HUES64 (cell line): ENCODE results near the gene HOXD8.

Experiments
- H3K27ac ChIP-seq: 2 replicates; pipeline ENCODE4 v1.7.0; 2013; ENCODE audit warnings: low read depth, low read length, inconsistent platforms
- H3K27me3 ChIP-seq: 2 replicates; pipeline ENCODE4 v1.6.1; 2013; ENCODE audit warnings: mild to moderate bottlenecking, low read length; ENCODE audit not compliant: insufficient read depth
- H3K36me3 ChIP-seq: 2 replicates; pipeline ENCODE4 v1.6.1; 2013; ENCODE audit warnings: mild to moderate bottlenecking, low read length; ENCODE audit not compliant: insufficient read depth
- H3K4me1 ChIP-seq: 2 replicates; pipeline ENCODE4 v1.6.1; 2013; ENCODE audit warnings: mild to moderate bottlenecking, low read length, moderate library complexity; ENCODE audit not compliant: insufficient read depth
- H3K4me3 ChIP-seq: 2 replicates; pipeline ENCODE4 v1.5.1; 2013; ENCODE audit warnings: mild to moderate bottlenecking, low read length, moderate library complexity
- H3K9ac ChIP-seq: 2 replicates; pipeline ENCODE4 v1.6.1; 2013; ENCODE audit warnings: mild to moderate bottlenecking, low read depth, low read length
- H3K9me3 ChIP-seq: 2 replicates; pipeline ENCODE4 v1.6.1; 2013; ENCODE audit warnings: low read depth, low read length; ENCODE audit not compliant: insufficient read depth
- WGBS: fragments of 150-250, 120-280 bp; methylation state at CpG from one replicate; pipeline ENCODE4 v1.1.7; 2013; ENCODE audit warnings: missing lambda C conversion rate; 5-methylcytosine and 5-hydroxymethylcytosine counted together

The HOXD8 gene

DNA sequence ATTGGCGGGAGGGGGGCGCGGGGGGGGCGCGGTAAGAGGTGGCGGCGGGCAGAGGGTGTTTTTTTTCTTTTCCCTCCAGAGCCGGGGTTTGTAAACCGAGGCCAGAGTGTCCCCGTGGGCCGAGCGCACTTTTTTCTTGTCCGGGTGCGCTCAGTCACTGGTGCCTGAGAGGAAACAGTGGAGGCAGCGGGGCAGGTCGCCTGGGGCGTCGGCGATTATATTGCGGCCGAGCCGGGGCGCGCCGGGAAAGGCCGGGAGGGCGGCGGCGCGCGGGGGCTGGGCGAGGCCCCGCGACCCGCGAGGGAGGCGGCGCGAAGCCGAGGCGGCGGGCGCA is 275 bp downstream of the HOXD8 start:
- no peak overlapping the region for H3K9ac ChIP-seq

DNA sequence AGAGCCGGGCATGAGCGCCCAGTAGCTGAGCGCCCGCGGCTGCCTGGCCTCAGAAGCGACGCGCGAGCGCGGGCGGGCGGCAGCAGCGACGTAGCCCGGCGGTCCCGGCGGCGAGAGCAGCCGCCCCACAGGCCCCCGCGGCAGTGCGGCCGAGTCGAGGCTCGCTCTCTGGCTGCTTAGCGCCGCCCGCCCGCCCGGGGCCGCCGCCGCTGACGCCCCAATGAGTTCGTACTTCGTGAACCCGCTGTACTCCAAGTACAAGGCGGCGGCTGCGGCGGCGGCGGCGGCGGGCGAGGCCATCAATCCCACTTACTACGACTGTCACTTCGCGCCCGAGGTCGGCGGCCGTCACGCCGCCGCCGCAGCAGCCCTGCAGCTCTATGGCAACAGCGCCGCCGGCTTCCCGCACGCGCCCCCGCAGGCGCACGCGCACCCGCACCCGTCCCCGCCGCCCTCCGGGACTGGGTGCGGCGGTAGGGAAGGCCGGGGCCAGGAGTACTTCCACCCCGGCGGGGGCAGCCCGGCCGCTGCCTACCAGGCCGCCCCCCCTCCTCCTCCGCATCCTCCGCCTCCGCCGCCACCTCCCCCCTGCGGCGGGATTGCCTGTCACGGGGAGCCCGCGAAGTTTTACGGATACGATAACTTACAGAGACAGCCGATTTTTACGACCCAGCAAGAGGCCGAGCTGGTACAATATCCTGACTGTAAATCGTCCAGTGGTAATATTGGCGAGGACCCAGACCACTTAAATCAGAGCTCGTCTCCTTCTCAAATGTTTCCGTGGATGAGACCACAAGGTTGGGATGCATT is 847 bp downstream of the HOXD8 start:
- Histone ChIP-seq H3K27me3 (peaks cover 100% of the 10 kb centered on the region), H3K9ac (no peak overlapping the region), H3K4me1 (peaks cover 16% of the 10 kb centered on the region; the same call in 1 of the 2 replicates), H3K27ac (no peak overlapping the region), H3K36me3 (no peaks in the 10 kb centered on the region), H3K4me3 (no peak overlapping the region), H3K9me3 (no peaks in the 10 kb centered on the region)
- under 1% methylated on average over 100 of the region's 100 CpGs for WGBS

More for the DNA sequence above, 275 bp downstream of the HOXD8 start:
- Histone ChIP-seq H3K4me3 (no peak overlapping the region), H3K4me1 (peaks cover 16% of the 10 kb centered on the region; the same call in 1 of the 2 replicates), H3K27ac (no peak overlapping the region), H3K36me3 (no peaks in the 10 kb centered on the region), H3K27me3 (peaks cover 100% of the 10 kb centered on the region), H3K9me3 (no peaks in the 10 kb centered on the region)
- under 1% methylated on average over 43 of the region's 43 CpGs for WGBS

- Histone ChIP-seq H3K4me3 (no peak overlapping the region), H3K4me1 (peaks cover 16% of the 10 kb centered on the region; the same call in 1 of the 2 replicates), H3K27ac (no peak overlapping the region), H3K9me3 (no peaks in the 10 kb centered on the region), H3K9ac (no peak overlapping the region), H3K27me3 (peaks cover 100% of the 10 kb centered on the region), H3K36me3 (no peaks in the 10 kb centered on the region)
- WGBS = 21% methylated on average over 11 of the region's 15 CpGs
Measured at GRCh38 chr2:176130957-176131847, 1.7 kb downstream of the HOXD8 start.

DNA sequence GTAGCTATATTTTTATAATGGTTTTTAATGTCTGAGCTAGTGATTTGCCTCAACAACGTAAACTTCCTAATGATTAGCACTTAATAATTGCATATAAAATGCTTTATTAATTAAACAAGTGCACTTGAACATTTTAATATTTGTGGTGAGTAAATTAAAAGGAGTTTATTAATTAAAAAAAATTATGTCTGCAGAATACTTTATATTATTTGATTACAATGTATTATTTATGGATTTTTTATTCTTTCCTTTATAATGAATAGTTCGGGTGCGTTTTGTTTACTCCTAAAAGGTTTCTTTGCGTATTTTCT is 2.3 kb downstream of the HOXD8 start:
- H3K4me3 ChIP-seq = no peak overlapping the region
- H3K9me3 ChIP-seq = no peaks in the 10 kb centered on the region
- WGBS = 26% methylated on average over 3 of the region's 4 CpGs

GRCh38 chr2:176132205-176133171 is 3.0 kb downstream of the HOXD8 start:
- Histone ChIP-seq H3K4me3 (no peak overlapping the region), H3K27ac (no peak overlapping the region), H3K9me3 (no peaks in the 10 kb centered on the region), H3K9ac (no peak overlapping the region), H3K4me1 (peaks cover 16% of the 10 kb centered on the region; the same call in 1 of the 2 replicates), H3K36me3 (no peaks in the 10 kb centered on the region), H3K27me3 (peaks cover 100% of the 10 kb centered on the region)
- WGBS = 2% methylated on average over 32 of the region's 33 CpGs

More for the DNA sequence above, 2.3 kb downstream of the HOXD8 start:
- no peak overlapping the region for H3K9ac ChIP-seq
- H3K36me3 ChIP-seq = no peaks in the 10 kb centered on the region
- peaks cover 100% of the 10 kb centered on the region for H3K27me3 ChIP-seq
- H3K4me1 ChIP-seq = peaks cover 16% of the 10 kb centered on the region; the same call in 1 of the 2 replicates
- H3K27ac ChIP-seq = no peak overlapping the region

- peaks cover 10% of the 10 kb centered on the region; the same call in 1 of the 2 replicates for H3K4me1 ChIP-seq
- H3K9me3 ChIP-seq = no peaks in the 10 kb centered on the region
- no peaks in the 10 kb centered on the region for H3K36me3 ChIP-seq
- no peak overlapping the region for H3K27ac ChIP-seq
- no peak overlapping the region for H3K4me3 ChIP-seq
- peaks cover 100% of the 10 kb centered on the region for H3K27me3 ChIP-seq
- no peak overlapping the region for H3K9ac ChIP-seq
Measured at GRCh38 chr2:176133389-176133788, 3.9 kb downstream of the HOXD8 start.

GRCh38 chr2:176134035-176134434 is 4.5 kb downstream of the HOXD8 start:
- peaks cover 100% of the 10 kb centered on the region for H3K27me3 ChIP-seq
- whole genome bisulfite sequencing = 9% methylated on average over 4 of the region's 4 CpGs

DNA sequence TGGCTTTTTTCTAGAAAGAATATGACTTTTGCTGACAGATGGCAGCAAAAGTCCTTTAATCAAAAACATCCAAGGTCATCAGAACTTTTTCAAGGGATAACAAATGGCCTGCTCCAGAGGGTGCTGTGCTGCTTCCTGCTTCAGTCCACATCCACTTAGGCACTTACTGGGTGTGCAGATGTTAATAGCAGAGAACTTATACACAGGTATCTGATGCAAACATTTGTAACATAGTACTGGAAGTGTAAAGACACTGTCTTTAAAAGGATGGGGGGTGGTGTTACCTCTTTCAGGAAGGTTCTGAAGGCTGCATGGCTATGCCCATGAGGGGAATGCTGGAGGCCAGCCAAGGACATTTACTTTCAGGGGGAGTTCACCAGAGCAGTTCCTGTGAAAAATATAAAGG is 5.5 kb downstream of the HOXD8 start:
- H3K27ac ChIP-seq = no peak overlapping the region
- no peak overlapping the region for H3K9ac ChIP-seq
- no peak overlapping the region for H3K4me3 ChIP-seq
- peaks cover 100% of the 10 kb centered on the region for H3K27me3 ChIP-seq
- H3K36me3 ChIP-seq = no peaks in the 10 kb centered on the region
- H3K9me3 ChIP-seq = no peaks in the 10 kb centered on the region
- peaks cover 3% of the 10 kb centered on the region; the same call in 1 of the 2 replicates for H3K4me1 ChIP-seq

More at GRCh38 chr2:176134035-176134434, 4.5 kb downstream of the HOXD8 start:
- no peaks in the 10 kb centered on the region for H3K36me3 ChIP-seq
- no peak overlapping the region for H3K27ac ChIP-seq
- peaks cover 6% of the 10 kb centered on the region; the same call in 1 of the 2 replicates for H3K4me1 ChIP-seq
- no peak overlapping the region for H3K4me3 ChIP-seq
- no peak overlapping the region for H3K9ac ChIP-seq
- no peaks in the 10 kb centered on the region for H3K9me3 ChIP-seq

GRCh38 chr2:176136374-176137251 is 7.1 kb downstream of the HOXD8 start:
- H3K9ac ChIP-seq = no peak overlapping the region
- WGBS = 2% methylated on average over 71 of the region's 71 CpGs

GRCh38 chr2:176137252-176137580 is 7.7 kb downstream of the HOXD8 start:
- no peak overlapping the region for H3K4me3 ChIP-seq
- no peaks in the 10 kb centered on the region for H3K36me3 ChIP-seq
- H3K27me3 ChIP-seq = peaks cover 100% of the 10 kb centered on the region
- H3K9ac ChIP-seq = no peak overlapping the region
- peaks cover 3% of the 10 kb centered on the region; the same call in 1 of the 2 replicates for H3K4me1 ChIP-seq
- no peaks in the 10 kb centered on the region for H3K9me3 ChIP-seq
- WGBS = 14% methylated on average over 2 of the region's 2 CpGs
- no peak overlapping the region for H3K27ac ChIP-seq

More at GRCh38 chr2:176136374-176137251, 7.1 kb downstream of the HOXD8 start:
- no peak overlapping the region for H3K27ac ChIP-seq
- peaks cover 3% of the 10 kb centered on the region; the same call in 1 of the 2 replicates for H3K4me1 ChIP-seq
- peak overlapping the region; percentile 47 for H3K4me3 ChIP-seq
- H3K9me3 ChIP-seq = no peaks in the 10 kb centered on the region
- H3K36me3 ChIP-seq = no peaks in the 10 kb centered on the region
- peaks cover 100% of the 10 kb centered on the region for H3K27me3 ChIP-seq
